A673 (cell line): Measurements from ENCODE around the gene ZBTB47.

Source experiments
- EZH2 ChIP-seq: fragments of 200-600 bp; sonication (generic); IDR thresholded peaks from 2 replicates; pipeline ENCODE4 v1.6.1; 2017; ENCODE audit warnings: borderline replicate concordance, low read depth, mild to moderate bottlenecking, mixed read lengths, antibody characterized with exemption, low read length; ENCODE audit not compliant: poor library complexity, severe bottlenecking
- TF ChIP-seq, protein P1 (sequence below): fragments of 300-800, 200-600 bp; sonication (generic); conservative IDR thresholded peaks from 2 replicates; pipeline ENCODE4 v1.5.1; 2017; ENCODE audit warnings: low read depth, mild to moderate bottlenecking, antibody characterized with exemption, low read length, moderate library complexity, mixed read lengths

DNA sequence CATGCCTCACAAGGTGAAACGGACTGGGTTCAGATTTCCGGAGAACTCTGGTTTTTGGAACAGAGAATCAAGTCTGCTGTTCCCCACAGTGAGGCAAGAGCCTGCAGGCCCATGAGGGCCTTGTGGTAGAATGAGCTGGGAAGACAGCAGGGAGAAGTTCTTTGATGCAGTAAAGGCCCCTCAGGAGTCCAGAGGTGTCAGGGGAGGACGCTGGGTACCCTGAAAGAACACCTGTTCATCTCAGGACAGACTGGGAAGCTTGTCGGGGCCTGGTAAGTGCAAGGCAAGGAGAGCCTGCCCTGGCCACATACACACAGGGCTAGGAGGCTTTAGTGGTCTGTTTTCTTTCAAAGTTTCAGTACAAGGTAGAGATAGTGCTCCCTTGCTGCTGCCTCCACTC, 3.7 kb upstream of the ZBTB47 start:
- TF ChIP-seq, protein P1, sequence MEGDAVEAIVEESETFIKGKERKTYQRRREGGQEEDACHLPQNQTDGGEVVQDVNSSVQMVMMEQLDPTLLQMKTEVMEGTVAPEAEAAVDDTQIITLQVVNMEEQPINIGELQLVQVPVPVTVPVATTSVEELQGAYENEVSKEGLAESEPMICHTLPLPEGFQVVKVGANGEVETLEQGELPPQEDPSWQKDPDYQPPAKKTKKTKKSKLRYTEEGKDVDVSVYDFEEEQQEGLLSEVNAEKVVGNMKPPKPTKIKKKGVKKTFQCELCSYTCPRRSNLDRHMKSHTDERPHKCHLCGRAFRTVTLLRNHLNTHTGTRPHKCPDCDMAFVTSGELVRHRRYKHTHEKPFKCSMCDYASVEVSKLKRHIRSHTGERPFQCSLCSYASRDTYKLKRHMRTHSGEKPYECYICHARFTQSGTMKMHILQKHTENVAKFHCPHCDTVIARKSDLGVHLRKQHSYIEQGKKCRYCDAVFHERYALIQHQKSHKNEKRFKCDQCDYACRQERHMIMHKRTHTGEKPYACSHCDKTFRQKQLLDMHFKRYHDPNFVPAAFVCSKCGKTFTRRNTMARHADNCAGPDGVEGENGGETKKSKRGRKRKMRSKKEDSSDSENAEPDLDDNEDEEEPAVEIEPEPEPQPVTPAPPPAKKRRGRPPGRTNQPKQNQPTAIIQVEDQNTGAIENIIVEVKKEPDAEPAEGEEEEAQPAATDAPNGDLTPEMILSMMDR: no peak
- no peak for TF ChIP-seq EZH2
